ENCODE results near the gene SRGAP1. TPM values are rescaled to one million over a fixed set of nuclear protein-coding genes. Genes with fewer than 3 reads are reported as not detected.

Gene SRGAP1
- total RNA-seq, 3 donors from 2014 or later = 12.2 to 23.9 (median 15.9) TPM

DNA sequence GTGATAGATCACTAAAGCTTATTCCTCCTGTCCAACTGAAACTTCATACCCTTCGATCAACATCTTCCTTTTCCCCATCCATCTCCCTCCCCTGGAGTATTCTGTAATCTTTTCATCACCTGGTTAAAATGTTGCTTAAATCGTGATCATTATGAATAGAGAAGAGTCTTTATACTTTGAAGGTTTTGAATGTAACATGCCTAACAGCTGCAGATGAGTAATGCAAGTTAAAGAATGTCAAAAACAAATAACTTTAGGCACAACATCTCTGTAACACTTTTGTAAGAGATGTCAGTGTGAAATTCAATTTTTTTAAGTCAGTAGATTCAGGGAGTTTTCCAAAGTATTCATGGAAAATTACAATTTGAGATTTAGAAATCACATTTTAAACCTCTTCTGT is 39.8 kb upstream of the SRGAP1 start:
- DNase-seq = no peak
- intact Hi-C loops (cut with DNase I, micrococcal nuclease) = no loop called here
- Histone ChIP-seq H3K9me3 (no peaks in the 10 kb centered on the region), H3K36me3 (ENCODE audit: low read depth) (no peaks in the 10 kb centered on the region), H3K4me3 (no peak overlapping the region), H3K4me1 (ENCODE audit: low read depth) (peaks cover 11% of the 10 kb centered on the region)
- no peak for ATAC-seq
- TF ChIP-seq, protein P1, sequence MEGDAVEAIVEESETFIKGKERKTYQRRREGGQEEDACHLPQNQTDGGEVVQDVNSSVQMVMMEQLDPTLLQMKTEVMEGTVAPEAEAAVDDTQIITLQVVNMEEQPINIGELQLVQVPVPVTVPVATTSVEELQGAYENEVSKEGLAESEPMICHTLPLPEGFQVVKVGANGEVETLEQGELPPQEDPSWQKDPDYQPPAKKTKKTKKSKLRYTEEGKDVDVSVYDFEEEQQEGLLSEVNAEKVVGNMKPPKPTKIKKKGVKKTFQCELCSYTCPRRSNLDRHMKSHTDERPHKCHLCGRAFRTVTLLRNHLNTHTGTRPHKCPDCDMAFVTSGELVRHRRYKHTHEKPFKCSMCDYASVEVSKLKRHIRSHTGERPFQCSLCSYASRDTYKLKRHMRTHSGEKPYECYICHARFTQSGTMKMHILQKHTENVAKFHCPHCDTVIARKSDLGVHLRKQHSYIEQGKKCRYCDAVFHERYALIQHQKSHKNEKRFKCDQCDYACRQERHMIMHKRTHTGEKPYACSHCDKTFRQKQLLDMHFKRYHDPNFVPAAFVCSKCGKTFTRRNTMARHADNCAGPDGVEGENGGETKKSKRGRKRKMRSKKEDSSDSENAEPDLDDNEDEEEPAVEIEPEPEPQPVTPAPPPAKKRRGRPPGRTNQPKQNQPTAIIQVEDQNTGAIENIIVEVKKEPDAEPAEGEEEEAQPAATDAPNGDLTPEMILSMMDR (IDR thresholded peaks at IDR 0.05) = no peak

GRCh38 chr12:63805704-63806672 is 38.5 kb upstream of the SRGAP1 start:
- H3K36me3 ChIP-seq (ENCODE audit: low read depth) = no peaks in the 10 kb centered on the region
- ATAC-seq (peak; percentile 96), DNase-seq (peak in 1 of 3 donors; percentile 57)
- H3K4me1 ChIP-seq (ENCODE audit: low read depth) = peaks cover 11% of the 10 kb centered on the region
- no peak overlapping the region for H3K4me3 ChIP-seq
- H3K9me3 ChIP-seq = no peaks in the 10 kb centered on the region
- TF ChIP-seq, protein P1 (IDR thresholded peaks at IDR 0.05) = no peak
- intact Hi-C loops (cut with DNase I, micrococcal nuclease) = no loop called here

DNA sequence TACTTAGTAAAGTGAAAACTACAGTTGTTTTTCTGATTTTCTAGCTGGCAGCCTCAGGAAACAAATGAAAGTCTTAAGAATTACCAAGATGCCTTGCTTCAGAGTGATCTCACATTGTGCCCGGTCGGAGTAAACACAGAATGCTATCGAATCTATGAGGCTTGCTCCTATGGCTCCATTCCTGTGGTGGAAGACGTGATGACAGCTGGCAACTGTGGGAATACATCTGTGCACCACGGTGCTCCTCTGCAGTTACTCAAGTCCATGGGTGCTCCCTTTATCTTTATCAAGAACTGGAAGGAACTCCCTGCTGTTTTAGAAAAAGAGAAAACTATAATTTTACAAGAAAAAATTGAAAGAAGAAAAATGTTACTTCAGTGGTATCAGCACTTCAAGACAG is 35.9 kb upstream of the SRGAP1 start:
- Histone ChIP-seq H3K4me3 (no peak overlapping the region), H3K4me1 (ENCODE audit: low read depth) (peaks cover 11% of the 10 kb centered on the region), H3K9me3 (no peaks in the 10 kb centered on the region), H3K36me3 (ENCODE audit: low read depth) (no peaks in the 10 kb centered on the region)
- ATAC-seq = no peak
- DNase-seq = no peak
- intact Hi-C loops (cut with DNase I, micrococcal nuclease) = no loop called here
- TF ChIP-seq, protein P1 (IDR thresholded peaks at IDR 0.05) = no peak

GRCh38 chr12:63809566-63809965 is 34.9 kb upstream of the SRGAP1 start:
- intact Hi-C loops (cut with DNase I, micrococcal nuclease) = no loop called here
- TF ChIP-seq, protein P1 (IDR thresholded peaks at IDR 0.05) = no peak
- Histone ChIP-seq H3K4me1 (ENCODE audit: low read depth) (peaks cover 19% of the 10 kb centered on the region), H3K36me3 (ENCODE audit: low read depth) (no peaks in the 10 kb centered on the region), H3K4me3 (no peak overlapping the region), H3K9me3 (no peaks in the 10 kb centered on the region)
- DNase-seq = no peak
- no peak for ATAC-seq

- DNase-seq (no peak), ATAC-seq (no peak)
- H3K4me3 ChIP-seq = no peak overlapping the region
- TF ChIP-seq, protein P1 (IDR thresholded peaks at IDR 0.05) = no peak
- no peaks in the 10 kb centered on the region for H3K9me3 ChIP-seq
- no peaks in the 10 kb centered on the region for H3K36me3 ChIP-seq (ENCODE audit: low read depth)
- peaks cover 24% of the 10 kb centered on the region for H3K4me1 ChIP-seq (ENCODE audit: low read depth)
- intact Hi-C loops (cut with DNase I, micrococcal nuclease) = no loop called here
These were observed 33.2 kb upstream of the SRGAP1 start for GRCh38 chr12:63811334-63811733.

Data from mucosa of descending colon (tissue), 3 donors.